Left ventricle myocardium inferior (tissue), 1 donor: Measurements from ENCODE around the gene EIF3F. TPM values are rescaled to one million over a fixed set of nuclear protein-coding genes. Genes with fewer than 3 reads are reported as not detected.

ENCODE experiments used
- DNase-seq: peaks from one replicate; pipeline ENCODE4 v3.0.0-alpha.2; 2020
- H3K27ac ChIP-seq: fragments of 200-600 bp; replicated peaks from 2 replicates; pipeline ENCODE4 v1.8.0; 2021
- H3K27me3 ChIP-seq: fragments of 200-600 bp; 2 replicates; pipeline ENCODE4 v1.8.0; 2021; ENCODE audit warnings: low read depth
- H3K36me3 ChIP-seq: fragments of 200-600 bp; 2 replicates; pipeline ENCODE4 v1.8.0; 2021
- H3K4me1 ChIP-seq: fragments of 200-600 bp; 2 replicates; pipeline ENCODE4 v1.8.0; 2021
- H3K4me3 ChIP-seq: fragments of 200-600 bp; 2 replicates; pipeline ENCODE4 v1.8.0; 2021; ENCODE audit warnings: mild to moderate bottlenecking, moderate library complexity
- H3K9me3 ChIP-seq: fragments of 200-600 bp; replicated peaks from 2 replicates; pipeline ENCODE4 v1.8.0; 2021
- CTCF ChIP-seq: fragments of 200-600 bp; IDR thresholded peaks from 2 replicates; pipeline ENCODE4 v1.8.0; 2021; ENCODE audit warnings: antibody characterized with exemption, mild to moderate bottlenecking, borderline replicate concordance
- intact Hi-C: fragments of 100-400 bp; cut with micrococcal nuclease; formaldehyde crosslinking; loops from one replicate; pipeline ENCODE4 v1.11.0; 2022
- long read RNA-seq: library from polyadenylated mRNA; unstranded; transcript quantifications from one replicate; pipeline ENCODE4 v2.0.0, GENCODE V29; 2021
- total RNA-seq: library from RNA; stranded (reverse); fragmentation: NEBNext Ultra II Directional; extraction: Animal tissue kit (Norgen Biotek cat#: 25700); gene quantifications from one replicate; pipeline ENCODE4 v1.2.1, GENCODE V29; 2021
- donor health status: DM: no; HTN: yes; CAD: no; lungs with severe emphysema.

Gene EIF3F
- total RNA-seq: 151 TPM
- long read RNA-seq, transcript EIF3F-201 (8 exons, 1,254 nt): major isoform, 201 of 208 reads
- long read RNA-seq, partial matches to known transcripts: 3 of 208 reads
- long read RNA-seq, other reads (novel, unspliced or antisense): 2 of 208 reads

- Histone ChIP-seq H3K27me3 (no peaks in the 10 kb centered on the region), H3K9me3 (no peaks in the 10 kb centered on the region), H3K4me1 (peaks cover 43% of the 10 kb centered on the region), H3K27ac (peak within 1 kb of the TSS; percentile 82), H3K4me3 (peak within 1 kb of the TSS; percentile 83), H3K36me3 (peaks cover 23% of the 10 kb centered on the region)
- TF ChIP-seq CTCF: peak; percentile 91
- DNase-seq: peak; percentile 84
- intact Hi-C loops: loop anchor here (2.0 kb wide), 1 partner anchor 92 kb away; no protein-coding TSS in a partner anchor
Measured at GRCh38 chr11:7986768-7987559, at the start of gene EIF3F. Gene EIF3F (plus strand): TSS chr11:7987337. CDS start chr11:7987353, 16 bp downstream.

- peaks cover 42% of the 10 kb centered on the region for H3K9me3 ChIP-seq
- intact Hi-C loops: no loop called here
- H3K27me3 ChIP-seq: peaks cover 4% of the 10 kb centered on the region
- no peak overlapping the region for H3K4me3 ChIP-seq
- DNase-seq: no peak
- no peak overlapping the region for H3K27ac ChIP-seq
- no peaks in the 10 kb centered on the region for H3K36me3 ChIP-seq
- no peak for TF ChIP-seq CTCF
- H3K4me1 ChIP-seq: no peaks in the 10 kb centered on the region
Measured at GRCh38 chr11:7941146-7941545, 46.0 kb upstream of the EIF3F start.

- intact Hi-C loops: no loop called here
- Histone ChIP-seq H3K36me3 (no peaks in the 10 kb centered on the region), H3K27me3 (peaks cover 9% of the 10 kb centered on the region), H3K27ac (no peak within 1 kb of the TSS), H3K4me3 (no peak within 1 kb of the TSS), H3K9me3 (peaks cover 42% of the 10 kb centered on the region), H3K4me1 (no peaks in the 10 kb centered on the region)
- TF ChIP-seq CTCF: no peak
- DNase-seq: no peak
Measured at GRCh38 chr11:7941608-7942007, 45.5 kb upstream of the EIF3F start, which contains the start of gene OR10A3. Gene OR10A3 (minus strand): TSS chr11:7941708. CDS start chr11:7939520, 2,188 bp downstream.

- no peak for TF ChIP-seq CTCF
- peaks cover 25% of the 10 kb centered on the region for H3K27me3 ChIP-seq
- H3K36me3 ChIP-seq: no peaks in the 10 kb centered on the region
- no peak overlapping the region for H3K4me3 ChIP-seq
- H3K4me1 ChIP-seq: no peaks in the 10 kb centered on the region
- DNase-seq: no peak
- peaks cover 42% of the 10 kb centered on the region for H3K9me3 ChIP-seq
- H3K27ac ChIP-seq: no peak overlapping the region
- intact Hi-C loops: no loop called here
Measured at GRCh38 chr11:7944123-7944522, 43.0 kb upstream of the EIF3F start.

GRCh38 chr11:7949934-7950333 lies 37.2 kb upstream of the EIF3F start:
- H3K9me3 ChIP-seq: peaks cover 8% of the 10 kb centered on the region
- H3K4me3 ChIP-seq: no peak overlapping the region
- intact Hi-C loops: no loop called here
- peaks cover 25% of the 10 kb centered on the region for H3K27me3 ChIP-seq
- no peak for TF ChIP-seq CTCF
- no peaks in the 10 kb centered on the region for H3K36me3 ChIP-seq
- H3K27ac ChIP-seq: no peak overlapping the region
- no peak for DNase-seq
- no peaks in the 10 kb centered on the region for H3K4me1 ChIP-seq
